Neuronal stem cell (in vitro differentiated cells): Measurements from ENCODE around the gene CDK5.

Experiments used
- DNase-seq: peaks from one replicate; pipeline ENCODE4 v3.0.0-alpha.2; 2013; ENCODE audit warnings: low spot score
- H2AFZ ChIP-seq: one replicate; pipeline ENCODE4 v1.6.1; 2013; ENCODE audit warnings: mild to moderate bottlenecking, low read length, inconsistent platforms
- H2AK5ac ChIP-seq: 2 replicates; pipeline ENCODE4 v1.6.1; 2013; ENCODE audit warnings: low read depth, mild to moderate bottlenecking, inconsistent platforms, low read length, moderate library complexity, mixed read lengths
- H2BK120ac ChIP-seq: 2 replicates; pipeline ENCODE4 v1.6.1; 2013; ENCODE audit warnings: low read depth, mild to moderate bottlenecking, inconsistent platforms, low read length, moderate library complexity, mixed read lengths
- H2BK12ac ChIP-seq: one replicate; pipeline ENCODE4 v1.6.1; 2013; ENCODE audit warnings: low read length, inconsistent platforms
- H2BK15ac ChIP-seq: 2 replicates; pipeline ENCODE4 v1.6.1; 2013; ENCODE audit warnings: mild to moderate bottlenecking, low read length, inconsistent platforms, mixed read lengths
- H2BK5ac ChIP-seq: one replicate; pipeline ENCODE4 v1.6.1; 2013; ENCODE audit warnings: inconsistent platforms, mild to moderate bottlenecking, low read length, moderate library complexity
- H3K14ac ChIP-seq: one replicate; pipeline ENCODE4 v1.6.1; 2013; ENCODE audit warnings: low read length, inconsistent platforms
- H3K18ac ChIP-seq: 2 replicates; pipeline ENCODE4 v1.6.1; 2013; ENCODE audit warnings: low read length, inconsistent platforms
- H3K23ac ChIP-seq: 2 replicates; pipeline ENCODE4 v1.6.1; 2013; ENCODE audit warnings: low read depth, mild to moderate bottlenecking, mixed read lengths, low read length, inconsistent platforms; ENCODE audit not compliant: poor library complexity
- H3K27ac ChIP-seq: replicated peaks from 3 replicates; pipeline ENCODE4 v1.5.1; 2013; ENCODE audit warnings: low read length, inconsistent platforms
- H3K27me3 ChIP-seq, 3 experiments: 2 replicates each; pipeline ENCODE4 v1.6.1; 2013; ENCODE audit warnings: low read length in 3 of 3, mild to moderate bottlenecking in 2 of 3, inconsistent platforms in 1 of 3, low read depth in 1 of 3, mixed read lengths in 1 of 3, moderate library complexity in 1 of 3; ENCODE audit not compliant: control insufficient read depth in 3 of 3, insufficient read depth in 3 of 3
- H3K36me3 ChIP-seq, 2 donors: replicated peaks in 1 of 2; 2 replicates each; pipeline ENCODE4 v1.6.1; 2013; ENCODE audit warnings: low read length in 2 of 2; ENCODE audit not compliant: control insufficient read depth in 2 of 2, insufficient read depth in 2 of 2
- H3K4ac ChIP-seq: 2 replicates; pipeline ENCODE4 v1.6.1; 2013; ENCODE audit warnings: inconsistent platforms, mild to moderate bottlenecking, low read length, moderate library complexity
- H3K4me1 ChIP-seq, 2 donors: 1 replicate in 1 of 2; 2 replicates in 1 of 2; pipeline ENCODE4 v1.6.1; 2013; ENCODE audit warnings: low read length in 2 of 2, low read depth in 1 of 2; ENCODE audit not compliant: control insufficient read depth in 2 of 2, insufficient read depth in 1 of 2
- H3K4me2 ChIP-seq: one replicate; pipeline ENCODE4 v1.6.1; 2013; ENCODE audit warnings: mild to moderate bottlenecking, low read length, inconsistent platforms; ENCODE audit not compliant: insufficient read depth, poor library complexity, severe bottlenecking
- H3K4me3 ChIP-seq, 2 donors: 2 replicates each; pipeline ENCODE4 v1.5.1; 2013; ENCODE audit warnings: low read length in 2 of 2, mild to moderate bottlenecking in 2 of 2, inconsistent platforms in 1 of 2, moderate library complexity in 1 of 2
- H3K79me1 ChIP-seq: one replicate; pipeline ENCODE4 v1.6.1; 2013; ENCODE audit warnings: low read depth, mild to moderate bottlenecking, inconsistent platforms, low read length, moderate library complexity
- H3K9ac ChIP-seq: one replicate; pipeline ENCODE4 v1.6.1; 2013; ENCODE audit warnings: mild to moderate bottlenecking, low read depth, low read length, inconsistent platforms; ENCODE audit not compliant: poor library complexity
- H3K9me3 ChIP-seq, 2 donors: replicated peaks in 1 of 2; 2 replicates each; pipeline versions ENCODE3 to v1.6.1; 2013; ENCODE audit warnings: low read length in 2 of 2, mild to moderate bottlenecking in 2 of 2, inconsistent platforms in 1 of 2, low read depth in 1 of 2, mixed read lengths in 1 of 2, moderate library complexity in 1 of 2; ENCODE audit not compliant: control insufficient read depth in 2 of 2, insufficient read depth in 1 of 2
- H4K8ac ChIP-seq: one replicate; pipeline ENCODE4 v1.6.1; 2013; ENCODE audit warnings: low read depth, mild to moderate bottlenecking, inconsistent platforms, low read length, moderate library complexity
- H4K91ac ChIP-seq: one replicate; pipeline ENCODE4 v1.6.1; 2013; ENCODE audit warnings: low read length, low read depth, mild to moderate bottlenecking, inconsistent platforms; ENCODE audit not compliant: poor library complexity
- WGBS, 2 donors: extraction: QIAGEN DNeasy Blood & Tissue Kit; methylation state at CpG; one replicate each; pipeline ENCODE4 v1.1.7; 2013; ENCODE audit warnings: missing lambda C conversion rate in 2 of 2, mixed read lengths in 1 of 2; ENCODE audit not compliant: insufficient read length in 2 of 2, insufficient replicate concordance in 1 of 2; ENCODE audit errors: extremely low coverage in 2 of 2; 5-methylcytosine and 5-hydroxymethylcytosine counted together

CDK5 gene

GRCh38 chr7:151058781-151059366 lies 1.2 kb upstream of the CDK5 start:
- DNase-seq: no peak
- H3K23ac ChIP-seq: peak overlapping the region; percentile 70
- H3K9ac ChIP-seq: peak overlapping the region; percentile 53
- H3K14ac ChIP-seq: no peak overlapping the region
- H2AK5ac ChIP-seq: peak overlapping the region; percentile 43
- no peak overlapping the region for H2BK12ac ChIP-seq
- H3K4ac ChIP-seq: no peak overlapping the region
- H3K4me1 ChIP-seq: peaks cover 25 to 38% of the 10 kb centered on the region in 2 donors
- H4K8ac ChIP-seq: no peak overlapping the region
- H3K4me3 ChIP-seq: peak overlapping the region; percentile 61 to 76
- H2BK5ac ChIP-seq: peak overlapping the region; percentile 8
- no peak overlapping the region for H2BK120ac ChIP-seq
- H3K18ac ChIP-seq: peak overlapping the region; percentile 97
- H3K36me3 ChIP-seq: peaks cover 1 to 18% of the 10 kb centered on the region in 2 donors
- H3K79me1 ChIP-seq: peaks cover 4% of the 10 kb centered on the region
- H3K9me3 ChIP-seq: no peaks in the 10 kb centered on the region
- peak overlapping the region; percentile 82 for H2AFZ ChIP-seq
- no peak overlapping the region for H3K27ac ChIP-seq
- peak overlapping the region; percentile 28 for H2BK15ac ChIP-seq
- no peak overlapping the region for H4K91ac ChIP-seq
- peak overlapping the region; percentile 79 for H3K4me2 ChIP-seq
- peaks cover 0 to 33% (median 0%) of the 10 kb centered on the region in 3 experiments for H3K27me3 ChIP-seq
- WGBS, 2 donors: no CpG with 5 or more reads among the region's 18 CpGs

GRCh38 chr7:151057989-151058780 lies 488 bp upstream of the CDK5 start:
- Histone ChIP-seq H2BK15ac (no peak overlapping the region), H3K4ac (no peak overlapping the region), H3K36me3 (peaks cover 0 to 13% of the 10 kb centered on the region in 2 donors), H3K18ac (peak overlapping the region; percentile 66), H3K14ac (no peak overlapping the region), H2AK5ac (no peak overlapping the region), H3K4me2 (peak overlapping the region; percentile 56), H2BK12ac (no peak overlapping the region), H3K9ac (peak overlapping the region; percentile 71), H2BK120ac (no peak overlapping the region), H3K27ac (peak overlapping the region; percentile 57), H3K79me1 (peaks cover 2% of the 10 kb centered on the region), H3K27me3 (peaks cover 0 to 30% (median 0%) of the 10 kb centered on the region in 3 experiments), H4K8ac (no peak overlapping the region), H3K23ac (no peak overlapping the region), H3K4me3 (peak overlapping the region; percentile 61 to 71), H2AFZ (peak overlapping the region; percentile 86), H3K4me1 (peaks cover 25 to 35% of the 10 kb centered on the region in 2 donors), H3K9me3 (no peaks in the 10 kb centered on the region), H2BK5ac (no peak overlapping the region), H4K91ac (no peak overlapping the region)
- peak; percentile 99 for DNase-seq
- WGBS, 2 donors: no CpG with 5 or more reads among the region's 46 CpGs

- Histone ChIP-seq H3K4ac (no peak overlapping the region), H3K18ac (no peak overlapping the region), H4K8ac (no peak overlapping the region), H3K23ac (peak overlapping the region; percentile 15), H2BK15ac (no peak overlapping the region), H2BK120ac (no peak overlapping the region), H2AK5ac (no peak overlapping the region), H3K14ac (no peak overlapping the region), H3K27me3 (peaks cover 0 to 33% (median 0%) of the 10 kb centered on the region in 3 experiments), H3K27ac (no peak overlapping the region), H3K9ac (peak overlapping the region; percentile 18), H2BK12ac (no peak overlapping the region), H4K91ac (no peak overlapping the region), H3K4me1 (peaks cover 25 to 29% of the 10 kb centered on the region in 2 donors), H3K79me1 (peaks cover 3% of the 10 kb centered on the region), H2AFZ (peak overlapping the region; percentile 86), H3K36me3 (peaks cover 3 to 7% of the 10 kb centered on the region in 2 donors), H2BK5ac (no peak overlapping the region), H3K9me3 (peaks cover 0 to 2% of the 10 kb centered on the region in 2 donors), H3K4me3 (peak overlapping the region; percentile 61 to 81), H3K4me2 (peak overlapping the region; percentile 72)
- DNase-seq: no peak
- WGBS, 2 donors: no CpG with 5 or more reads among the region's 29 CpGs
Measured at GRCh38 chr7:151056666-151057505, 811 bp downstream of the CDK5 start.
